Mesendoderm (in vitro differentiated cells): Measurements from ENCODE around the gene C12orf43. TPM values are rescaled to one million over a fixed set of nuclear protein-coding genes. Genes with fewer than 3 reads are reported as not detected.
"Not testable (repeated sequence)": the region's sequence is repeated elsewhere in the genome, so short reads cannot be mapped to it uniquely, and the experiment has no call there.

Source experiments
- DNase-seq: peaks from one replicate; pipeline ENCODE4 v3.0.0; 2013
- H2AK5ac ChIP-seq: 2 replicates; pipeline ENCODE4 v1.6.1; 2013; ENCODE audit warnings: low read length, inconsistent platforms
- H2BK120ac ChIP-seq: 2 replicates; pipeline ENCODE4 v1.6.1; 2013; ENCODE audit warnings: low read depth, mild to moderate bottlenecking, low read length, moderate library complexity, mixed read lengths
- H2BK15ac ChIP-seq: replicated peaks from 2 replicates; pipeline ENCODE4 v1.6.1; 2013; ENCODE audit warnings: low read depth, mild to moderate bottlenecking, moderate library complexity
- H2BK5ac ChIP-seq: 2 replicates; pipeline ENCODE4 v1.6.1; 2013; ENCODE audit warnings: low read length, inconsistent platforms
- H3K18ac ChIP-seq: 2 replicates; pipeline ENCODE4 v1.6.1; 2013; ENCODE audit warnings: mild to moderate bottlenecking, low read length, mixed read lengths
- H3K23ac ChIP-seq: one replicate; pipeline ENCODE4 v1.6.1; 2013; ENCODE audit warnings: low read length
- H3K27ac ChIP-seq: 2 replicates; pipeline ENCODE4 v1.5.1; 2013; ENCODE audit warnings: low read depth, mild to moderate bottlenecking, inconsistent platforms, low read length, moderate library complexity
- H3K27me3 ChIP-seq: 2 replicates; pipeline ENCODE4 v1.6.1; 2013; ENCODE audit warnings: low read length, control low read depth, mild to moderate bottlenecking, inconsistent platforms; ENCODE audit not compliant: insufficient read depth, poor library complexity
- H3K36me3 ChIP-seq: 2 replicates; pipeline ENCODE4 v1.6.1; 2013; ENCODE audit warnings: low read length, inconsistent platforms; ENCODE audit not compliant: control insufficient read depth, insufficient read depth
- H3K4ac ChIP-seq: one replicate; pipeline ENCODE4 v1.6.1; 2013; ENCODE audit warnings: low read depth, mild to moderate bottlenecking, low read length, moderate library complexity
- H3K4me1 ChIP-seq: 2 replicates; pipeline ENCODE4 v1.6.1; 2013; ENCODE audit warnings: low read depth, low read length, inconsistent platforms; ENCODE audit not compliant: control insufficient read depth
- H3K4me2 ChIP-seq: 2 replicates; pipeline ENCODE4 v1.6.1; 2013; ENCODE audit warnings: low read length
- H3K4me3 ChIP-seq: 2 replicates; pipeline ENCODE4 v1.5.1; 2013; ENCODE audit warnings: mild to moderate bottlenecking, low read length
- H3K56ac ChIP-seq: one replicate; pipeline ENCODE4 v1.6.1; 2013; ENCODE audit warnings: low read length
- H3K79me1 ChIP-seq: 2 replicates; pipeline ENCODE4 v1.6.1; 2013; ENCODE audit warnings: low read length, inconsistent platforms
- H3K79me2 ChIP-seq: 2 replicates; pipeline ENCODE4 v1.6.1; 2013; ENCODE audit warnings: mild to moderate bottlenecking, low read length; ENCODE audit not compliant: control insufficient read depth, insufficient read depth
- H3K9ac ChIP-seq: 2 replicates; pipeline ENCODE4 v1.6.1; 2013; ENCODE audit warnings: low read length, inconsistent platforms
- H4K5ac ChIP-seq: one replicate; pipeline ENCODE4 v1.6.1; 2013; ENCODE audit warnings: low read length
- H4K8ac ChIP-seq: one replicate; pipeline ENCODE4 v1.6.1; 2013; ENCODE audit warnings: low read depth, mild to moderate bottlenecking, control low read depth, low read length, moderate library complexity
- WGBS: extraction: QIAGEN DNeasy Blood & Tissue Kit; methylation state at CpG from one replicate; pipeline ENCODE4 v1.1.7; 2013; ENCODE audit warnings: low lambda C conversion rate, missing lambda C conversion rate; ENCODE audit not compliant: insufficient coverage; ENCODE audit errors: extremely low coverage; 5-methylcytosine and 5-hydroxymethylcytosine counted together
- polyA plus RNA-seq, 2 experiments: library from polyadenylated mRNA; stranded (reverse); fragments of 200-250 nt; gene quantifications; one replicate each; pipeline ENCODE4 v1.2.3, GENCODE V29; 2013

C12orf43 gene
- 21.3 TPM for polyA plus RNA-seq (2013, experiment 1 of 2)
- 21.8 TPM for polyA plus RNA-seq (2013, experiment 2 of 2)

- Histone ChIP-seq H3K56ac (peak within 1 kb of the TSS; percentile 94), H3K4me1 (peaks cover 3% of the 10 kb centered on the region), H2BK15ac (no peak within 1 kb of the TSS), H3K23ac (no peak within 1 kb of the TSS), H3K79me2 (peaks cover 9% of the 10 kb centered on the region), H2BK120ac (no peak within 1 kb of the TSS), H3K79me1 (peaks cover 8% of the 10 kb centered on the region), H3K27ac (no peak within 1 kb of the TSS), H3K27me3 (no peaks in the 10 kb centered on the region), H3K4me3 (peak within 1 kb of the TSS; percentile 87), H4K8ac (no peak within 1 kb of the TSS), H3K36me3 (no peaks in the 10 kb centered on the region), H3K9ac (peak within 1 kb of the TSS; percentile 84), H3K4me2 (peak within 1 kb of the TSS; percentile 84), H3K4ac (no peak within 1 kb of the TSS), H4K5ac (no peak within 1 kb of the TSS), H2AK5ac (no peak within 1 kb of the TSS), H2BK5ac (no peak within 1 kb of the TSS), H3K18ac (no peak within 1 kb of the TSS)
- peak; percentile 96 for DNase-seq
- WGBS: no CpG with 5 or more reads among the region's 34 CpGs
Measured at GRCh38 chr12:121015825-121016766, at the start of gene C12orf43. TSS of gene C12orf43 (minus strand) at chr12:121016487. CDS start at chr12:121016474, 13 bp downstream.

- no peak overlapping the region for H2BK15ac ChIP-seq
- WGBS: no CpG with 5 or more reads among the region's 2 CpGs
- H2BK5ac ChIP-seq: no peak overlapping the region
- H3K27ac ChIP-seq: no peak overlapping the region
- H3K18ac ChIP-seq: no peak overlapping the region
- H3K23ac ChIP-seq: no peak overlapping the region
- no peaks in the 10 kb centered on the region for H3K36me3 ChIP-seq
- no peaks in the 10 kb centered on the region for H3K79me1 ChIP-seq
- no peak overlapping the region for H3K9ac ChIP-seq
- H2AK5ac ChIP-seq: no peak overlapping the region
- H3K4me2 ChIP-seq: no peak overlapping the region
- H3K4me3 ChIP-seq: no peak overlapping the region
- H4K8ac ChIP-seq: no peak overlapping the region
- no peak overlapping the region for H4K5ac ChIP-seq
- H2BK120ac ChIP-seq: no peak overlapping the region
- no peak for DNase-seq
- H3K4me1 ChIP-seq: no peaks in the 10 kb centered on the region
- no peaks in the 10 kb centered on the region for H3K27me3 ChIP-seq
- H3K4ac ChIP-seq: no peak overlapping the region
- no peak overlapping the region for H3K56ac ChIP-seq
- H3K79me2 ChIP-seq: no peaks in the 10 kb centered on the region
Measured at GRCh38 chr12:121065345-121065744, 49.1 kb upstream of the C12orf43 start.

- not testable (repeated sequence) for H3K79me2 ChIP-seq, H3K4me2 ChIP-seq, DNase-seq
Measured at GRCh38 chr12:121064586-121064985, 48.3 kb upstream of the C12orf43 start.

GRCh38 chr12:121064116-121064515 is 47.8 kb upstream of the C12orf43 start:
- Histone ChIP-seq H4K8ac (no peak overlapping the region), H3K79me2 (no peaks in the 10 kb centered on the region), H3K4ac (no peak overlapping the region), H3K4me2 (no peak overlapping the region), H2BK5ac (no peak overlapping the region), H3K23ac (no peak overlapping the region), H2BK120ac (no peak overlapping the region), H4K5ac (no peak overlapping the region), H3K36me3 (no peaks in the 10 kb centered on the region), H3K4me1 (no peaks in the 10 kb centered on the region), H2BK15ac (no peak overlapping the region), H3K18ac (no peak overlapping the region), H3K27ac (no peak overlapping the region), H2AK5ac (no peak overlapping the region), H3K27me3 (no peaks in the 10 kb centered on the region), H3K9ac (no peak overlapping the region), H3K4me3 (no peak overlapping the region), H3K79me1 (no peaks in the 10 kb centered on the region), H3K56ac (no peak overlapping the region)
- WGBS: no CpG with 5 or more reads among the region's 1 CpG
- no peak for DNase-seq

More at GRCh38 chr12:121064586-121064985, 48.3 kb upstream of the C12orf43 start:
- not testable (repeated sequence) for H3K4me3 ChIP-seq, H2BK15ac ChIP-seq, H3K36me3 ChIP-seq, H2AK5ac ChIP-seq, H3K4ac ChIP-seq, H3K9ac ChIP-seq, H3K79me1 ChIP-seq, H3K23ac ChIP-seq, H3K56ac ChIP-seq, H3K18ac ChIP-seq, H3K27ac ChIP-seq, H2BK5ac ChIP-seq, H3K4me1 ChIP-seq, H4K5ac ChIP-seq, H3K27me3 ChIP-seq, H2BK120ac ChIP-seq, H4K8ac ChIP-seq
- no CpG with 5 or more reads among the region's 12 CpGs for WGBS

- H3K18ac ChIP-seq: no peak overlapping the region
- H3K9ac ChIP-seq: no peak overlapping the region
- no peak overlapping the region for H4K5ac ChIP-seq
- H3K4me2 ChIP-seq: no peak overlapping the region
- H3K79me1 ChIP-seq: no peaks in the 10 kb centered on the region
- H2AK5ac ChIP-seq: no peak overlapping the region
- no peak overlapping the region for H3K4me3 ChIP-seq
- no peak overlapping the region for H2BK120ac ChIP-seq
- DNase-seq: no peak
- no peaks in the 10 kb centered on the region for H3K27me3 ChIP-seq
- no peak overlapping the region for H2BK5ac ChIP-seq
- H3K56ac ChIP-seq: no peak overlapping the region
- H2BK15ac ChIP-seq: no peak overlapping the region
- H3K79me2 ChIP-seq: no peaks in the 10 kb centered on the region
- H3K23ac ChIP-seq: no peak overlapping the region
- no peak overlapping the region for H3K27ac ChIP-seq
- no peak overlapping the region for H3K4ac ChIP-seq
- WGBS: no CpG with 5 or more reads among the region's 11 CpGs
- H3K4me1 ChIP-seq: no peaks in the 10 kb centered on the region
- no peak overlapping the region for H4K8ac ChIP-seq
- no peaks in the 10 kb centered on the region for H3K36me3 ChIP-seq
Measured at GRCh38 chr12:121062391-121063045, 46.2 kb upstream of the C12orf43 start.
